GM12878 (cell line): ENCODE data around the gene FBXL7. TPM values are rescaled to one million over a fixed set of nuclear protein-coding genes. Genes with fewer than 3 reads are reported as not detected.

Experiments
- ATAC-seq: fragments of 200-7000 bp; cut with Tn5 transposase; 3 replicates; pipeline ENCODE4 v1.9.1; 2020; ENCODE audit warnings: mild to moderate bottlenecking, moderate library complexity
- BruUV-seq: library from RNA; stranded (reverse); fragments of 400-500 nt; replicated peaks from 2 replicates; lab custom pipeline; 2021; lab: Mats Ljungman, UMichigan
- CTCF ChIA-PET: fragments of 300-600 bp; sonication (Branson Sonifier 250); formaldehyde crosslinking; extraction: SDS; loops from one replicate; lab custom pipeline; 2021; ENCODE audit warnings: inconsistent platforms; lab: Yijun Ruan, JAX
- POLR2A ChIA-PET: fragments of 350-600 bp; formaldehyde crosslinking; extraction: SDS; loops from one replicate; lab custom pipeline; 2021; ENCODE audit warnings: inconsistent platforms; lab: Charles Lee
- RAD21 ChIA-PET: fragments of 300-600 bp; sonication (Branson Sonifier 250); formaldehyde crosslinking; loops from one replicate; lab custom pipeline; 2023; ENCODE audit warnings: antibody characterized with exemption; ENCODE audit not compliant: unreplicated experiment; lab: Charles Lee
- SMC1A ChIA-PET: fragments of 300-600 bp; sonication (Branson Sonifier 250); formaldehyde crosslinking; loops from one replicate; lab custom pipeline; 2023; ENCODE audit not compliant: unreplicated experiment, uncharacterized antibody; lab: Charles Lee
- DNase-seq: peaks from one replicate; pipeline ENCODE4 v3.0.0-alpha.2; 2011; ENCODE audit warnings: low read depth, low spot score
- FAIRE-seq: peaks from 3 replicates; lab custom pipeline; 2011; peaks lifted over from hg19 to GRCh38; lab: Jason Lieb, UNC
- H2AFZ ChIP-seq: 2 replicates; pipeline ENCODE4 v1.6.0; 2011; ENCODE audit warnings: low read depth, low read length, control low read depth; ENCODE audit not compliant: control insufficient read depth
- H3K27ac ChIP-seq: 2 replicates; pipeline ENCODE4 v1.5.1; 2011; ENCODE audit warnings: control low read depth; ENCODE audit not compliant: control insufficient read depth, insufficient read depth
- H3K27me3 ChIP-seq, 2 experiments: replicated peaks in 1 of 2; 2 replicates each; pipeline versions ENCODE4 v1.6.0 to v1.6.1; 2011; ENCODE audit warnings: low read length in 1 of 2; ENCODE audit not compliant: control insufficient read depth in 2 of 2, insufficient read depth in 2 of 2
- H3K36me3 ChIP-seq, 2 experiments: 2 replicates each; pipeline ENCODE4 v1.5.1; 2011; ENCODE audit warnings: low read length in 1 of 2; ENCODE audit not compliant: control insufficient read depth in 2 of 2, insufficient read depth in 2 of 2
- H3K4me1 ChIP-seq: 2 replicates; pipeline ENCODE4 v1.6.1; 2011; ENCODE audit warnings: mild to moderate bottlenecking, low read length, moderate library complexity, mixed read lengths; ENCODE audit not compliant: control insufficient read depth, insufficient read depth
- H3K4me2 ChIP-seq: 2 replicates; pipeline ENCODE4 v1.6.0; 2011; ENCODE audit warnings: control low read depth; ENCODE audit not compliant: control insufficient read depth, insufficient read depth
- H3K4me3 ChIP-seq: fragments of 200-600 bp; sonication (generic); 2 replicates; pipeline ENCODE4 v1.5.1; 2016
- H3K79me2 ChIP-seq: 2 replicates; pipeline ENCODE4 v1.6.0; 2011; ENCODE audit warnings: low read length; ENCODE audit not compliant: control insufficient read depth, insufficient read depth
- H3K9ac ChIP-seq: 2 replicates; pipeline ENCODE4 v1.8.0; 2011; ENCODE audit warnings: low read length, control low read depth, mixed read lengths; ENCODE audit not compliant: control insufficient read depth, insufficient read depth
- H3K9me3 ChIP-seq: replicated peaks from 3 replicates; pipeline ENCODE4 v1.5.1; 2011; ENCODE audit warnings: mild to moderate bottlenecking, low read length; ENCODE audit not compliant: control insufficient read depth, insufficient read depth
- H4K20me1 ChIP-seq: 2 replicates; pipeline ENCODE4 v1.6.0; 2011; ENCODE audit not compliant: control insufficient read depth, insufficient read depth
- BHLHE40 ChIP-seq, 2 experiments: fragments of 450-650 bp in 1 of 2; IDR thresholded peaks; 2 replicates each; pipeline ENCODE4 v1.6.1; 2011 to 2017; ENCODE audit warnings: low read depth in 2 of 2, borderline replicate concordance in 1 of 2, improper control_type of control experiment in 1 of 2, low read length in 1 of 2, mild to moderate bottlenecking in 1 of 2
- BRCA1 ChIP-seq: IDR thresholded peaks from 2 replicates; pipeline ENCODE4 v1.6.1; 2011; ENCODE audit warnings: low read depth, low read length, improper control_type of control experiment
- CEBPB ChIP-seq, 2 experiments: fragments of 150-350 bp in 1 of 2; IDR thresholded peaks; 2 replicates each; pipeline ENCODE4 v1.6.1; 2012 to 2014; ENCODE audit warnings: low read depth in 2 of 2, low read length in 2 of 2, borderline replicate concordance in 1 of 2, inconsistent platforms in 1 of 2
- E4F1 ChIP-seq: fragments of 450-650 bp; IDR thresholded peaks from 2 replicates; pipeline ENCODE4 v1.6.1; 2018; ENCODE audit warnings: borderline replicate concordance, mild to moderate bottlenecking; ENCODE audit not compliant: partially characterized antibody
- KLF5 ChIP-seq: fragments of 450-650 bp; IDR thresholded peaks from 2 replicates; pipeline ENCODE4 v1.6.1; 2014; ENCODE audit warnings: mild to moderate bottlenecking; ENCODE audit not compliant: partially characterized antibody
- MEF2A ChIP-seq: IDR thresholded peaks from 2 replicates; pipeline ENCODE4 v1.6.1; 2011; ENCODE audit warnings: low read depth, mild to moderate bottlenecking, low read length, moderate library complexity; ENCODE audit not compliant: insufficient read depth
- MYB ChIP-seq: fragments of 150-350 bp; IDR thresholded peaks from 2 replicates; pipeline ENCODE4 v1.6.1; 2014; ENCODE audit warnings: mild to moderate bottlenecking, low read depth, low read length, borderline replicate concordance
- MYC ChIP-seq: IDR thresholded peaks from 2 replicates; pipeline ENCODE4 v1.6.1; 2011; ENCODE audit warnings: mild to moderate bottlenecking, low read length, moderate library complexity, inconsistent platforms; ENCODE audit not compliant: insufficient read depth, insufficient replicate concordance, insufficient read length, severe bottlenecking
- NR2C1 ChIP-seq: fragments of 450-650 bp; IDR thresholded peaks from 2 replicates; pipeline ENCODE4 v1.6.1; 2017; ENCODE audit warnings: antibody characterized with exemption, mild to moderate bottlenecking, moderate library complexity
- RELA ChIP-seq: fragments of 450-650 bp; IDR thresholded peaks from 2 replicates; pipeline ENCODE4 v1.8.0; 2014; ENCODE audit warnings: borderline replicate concordance; ENCODE audit not compliant: partially characterized antibody
- SKIL ChIP-seq: fragments of 450-650 bp; IDR thresholded peaks from 2 replicates; pipeline ENCODE4 v1.6.1; 2017; ENCODE audit warnings: mild to moderate bottlenecking, low read depth, inconsistent platforms; ENCODE audit not compliant: poor library complexity, severe bottlenecking
- SMAD5 ChIP-seq: IDR thresholded peaks from 2 replicates; pipeline ENCODE4 v1.6.1; 2016; ENCODE audit warnings: antibody characterized with exemption, low read depth
- SREBF2 ChIP-seq: IDR thresholded peaks from 2 replicates; pipeline ENCODE4 v1.6.1; 2012; ENCODE audit warnings: mild to moderate bottlenecking, low read length
- TCF3 ChIP-seq: IDR thresholded peaks from 2 replicates; pipeline ENCODE4 v1.6.1; 2012; ENCODE audit warnings: low read depth, mild to moderate bottlenecking, low read length, borderline replicate concordance; ENCODE audit not compliant: insufficient read depth
- ZBED1 ChIP-seq: IDR thresholded peaks from 2 replicates; pipeline ENCODE4 v1.6.1; 2016; ENCODE audit warnings: borderline replicate concordance
- ZZZ3 ChIP-seq: IDR thresholded peaks from 2 replicates; pipeline ENCODE4 v1.6.1; 2011; ENCODE audit warnings: low read depth; ENCODE audit not compliant: control insufficient read depth, insufficient read length
- WGBS: methylation state at CpG from one replicate; pipeline ENCODE4 v1.1.6; 2016; ENCODE audit warnings: low lambda C conversion rate; ENCODE audit not compliant: insufficient replicate concordance, insufficient coverage; ENCODE audit errors: missing lambda C conversion rate; 5-methylcytosine and 5-hydroxymethylcytosine counted together
- in situ Hi-C: fragments of 300-500 bp; cut with MboI; formaldehyde crosslinking; loops from 9 replicates; pipeline ENCODE4 v1.14.3; 2018; ENCODE audit warnings: mixed read lengths
- intact Hi-C: fragments of 100-400 bp; cut with micrococcal nuclease; formaldehyde crosslinking; loops from one replicate; pipeline ENCODE4 v1.14.2; 2022; ENCODE audit not compliant: unreplicated experiment
- polyA plus RNA-seq, 11 experiments: library from polyadenylated mRNA; depleted of rRNA in 4 of 11; unstranded in 6 of 11; stranded (reverse) in 5 of 11; fragments of >200 nt; fragmentation: Nextera tagmentation in 4 of 11; fragmentation: Illumina TruSeq in 1 of 11; extraction: Ambion mirVana in 4 of 11; extraction: Trizol in 1 of 11; gene quantifications; 1 replicate in 1 of 11; 2 replicates in 10 of 11; pipeline versions ENCODE4 v1.2.1 to v1.2.3, GENCODE V29; 2011 to 2016; ENCODE audit warnings: inconsistent platforms in 2 of 11, missing spikeins in 2 of 11, low read depth in 1 of 11
- total RNA-seq, 4 experiments: library from RNA; depleted of rRNA in 3 of 4; stranded (reverse); fragments of >200 nt in 3 of 4; fragmentation: Illumina TruSeq in 1 of 4; extraction: Trizol in 1 of 4; gene quantifications; 2 replicates each; pipeline versions ENCODE4 v1.2.1 to v1.2.3, GENCODE V29; 2013 to 2021

Gene FBXL7
- total and polyA plus RNA-seq, 10 of the 15 experiments (the other 5 are each of a cell fraction or from before 2014, with no cell fraction given), result 0.03 to 0.44 (median 0.16) TPM

GRCh38 chr5:15489571-15490235 lies 10.3 kb upstream of the FBXL7 start (continued):
- TF ChIP-seq MYB, result no peak

GRCh38 chr5:15492545-15492944 lies 7.4 kb upstream of the FBXL7 start:
- FAIRE-seq, result no peak
- in situ Hi-C loops, result no loop called here
- no peaks in the 10 kb centered on the region for H3K79me2 ChIP-seq

GRCh38 chr5:15493501-15493900 lies 6.5 kb upstream of the FBXL7 start:
- WGBS, result 53% methylated on average over 5 of the region's 5 CpGs
- Histone ChIP-seq H3K4me2 (no peak overlapping the region), H4K20me1 (no peaks in the 10 kb centered on the region), H3K27me3 (no peaks in the 10 kb centered on the region), H3K4me1 (no peaks in the 10 kb centered on the region), H3K4me3 (no peak overlapping the region), H3K79me2 (no peaks in the 10 kb centered on the region), H3K36me3 (no peaks in the 10 kb centered on the region), H3K9me3 (no peaks in the 10 kb centered on the region), H3K9ac (no peak overlapping the region), H2AFZ (no peak overlapping the region), H3K27ac (no peak overlapping the region)
- intact Hi-C loops, result no loop called here
- SMC1A ChIA-PET, result no interaction called here
- RAD21 ChIA-PET, result no interaction called here
- no TSS peak for BruUV-seq
- DNase-seq, result no peak
- CTCF ChIA-PET, result no interaction called here
- ATAC-seq, result no peak
- no peak for FAIRE-seq
- POLR2A ChIA-PET, result no interaction called here
- in situ Hi-C loops, result no loop called here
- TF ChIP-seq ZZZ3 (no peak), ZBED1 (no peak), E4F1 (no peak), CEBPB (IDR thresholded peaks at IDR 0.05; ENCODE audit: borderline replicate concordance in 1 of 2, low read depth in 2 of 2, low read length in 2 of 2) (no peak), SKIL (no peak), SREBF2 (no peak)

More at GRCh38 chr5:15492545-15492944, 7.4 kb upstream of the FBXL7 start:
- no peaks in the 10 kb centered on the region for H3K4me1 ChIP-seq
- CTCF ChIA-PET, result no interaction called here
- no peak overlapping the region for H3K4me3 ChIP-seq
- no peaks in the 10 kb centered on the region for H3K9me3 ChIP-seq
- H3K27ac ChIP-seq, result no peak overlapping the region
- no peak for DNase-seq
- H4K20me1 ChIP-seq, result no peaks in the 10 kb centered on the region
- no peak overlapping the region for H3K4me2 ChIP-seq
- RAD21 ChIA-PET, result no interaction called here
- ATAC-seq, result no peak
- POLR2A ChIA-PET, result no interaction called here
- no TSS peak for BruUV-seq
- no peaks in the 10 kb centered on the region for H3K27me3 ChIP-seq
- WGBS, result 0% methylated on average over 1 of the region's 1 CpG
- TF ChIP-seq MYC, result no peak
- no peak for TF ChIP-seq RELA
- no peak for TF ChIP-seq BRCA1
- no peak for TF ChIP-seq NR2C1
- TF ChIP-seq TCF3, result no peak
- TF ChIP-seq MEF2A, result no peak
- no peak for TF ChIP-seq BHLHE40 (IDR thresholded peaks at IDR 0.05; ENCODE audit: borderline replicate concordance in 1 of 2, low read depth in 2 of 2, low read length in 1 of 2)
- TF ChIP-seq SMAD5, result no peak
- no peak for TF ChIP-seq KLF5
- H3K36me3 ChIP-seq, result no peaks in the 10 kb centered on the region
- SMC1A ChIA-PET, result interaction anchor here (0.9 kb wide), 1 partner anchor 23 kb away, joined by 3 read pairs; no protein-coding TSS in a partner anchor
- intact Hi-C loops, result no loop called here
- H2AFZ ChIP-seq, result no peak overlapping the region
- no peak overlapping the region for H3K9ac ChIP-seq
